GM06990 (cell line): ENCODE measurements around the gene LRFN5.

Source experiments
- DNase-seq: peaks from one replicate; pipeline ENCODE4 v3.0.0-alpha.2; 2011; ENCODE audit not compliant: insufficient read length; ENCODE audit errors: extremely low read depth
- H3K27me3 ChIP-seq: replicated peaks from 2 replicates; pipeline ENCODE4 v1.6.0; 2011; ENCODE audit warnings: low read length; ENCODE audit not compliant: control insufficient read depth, insufficient read depth
- H3K36me3 ChIP-seq: 2 replicates; pipeline ENCODE4 v1.5.1; 2011; ENCODE audit warnings: low read length; ENCODE audit not compliant: control insufficient read depth, insufficient read depth
- H3K4me3 ChIP-seq: replicated peaks from 2 replicates; pipeline ENCODE4 v1.5.1; 2011; ENCODE audit warnings: low read depth, mild to moderate bottlenecking, control low read depth, low read length
- CTCF ChIP-seq: IDR thresholded peaks from 2 replicates; pipeline ENCODE4 v1.5.1; 2011; ENCODE audit warnings: low read length, control low read depth, mild to moderate bottlenecking, inconsistent platforms; ENCODE audit not compliant: insufficient read depth, poor library complexity, severe bottlenecking

LRFN5 gene

GRCh38 chr14:41830714-41831406 lies 224.2 kb downstream of the LRFN5 start:
- no peak overlapping the region for H3K4me3 ChIP-seq
- no peaks in the 10 kb centered on the region for H3K27me3 ChIP-seq
- no peak for DNase-seq
- H3K36me3 ChIP-seq = no peaks in the 10 kb centered on the region
- no peak for TF ChIP-seq CTCF

GRCh38 chr14:41839661-41840060 lies 233.0 kb downstream of the LRFN5 start:
- TF ChIP-seq CTCF = no peak

GRCh38 chr14:41859336-41859735 lies 252.7 kb downstream of the LRFN5 start:
- Histone ChIP-seq H3K4me3 (no peak overlapping the region), H3K36me3 (no peaks in the 10 kb centered on the region), H3K27me3 (no peaks in the 10 kb centered on the region)
- no peak for TF ChIP-seq CTCF
- no peak for DNase-seq

More at GRCh38 chr14:41839661-41840060, 233.0 kb downstream of the LRFN5 start:
- no peak for DNase-seq
- Histone ChIP-seq H3K36me3 (no peaks in the 10 kb centered on the region), H3K27me3 (no peaks in the 10 kb centered on the region), H3K4me3 (no peak overlapping the region)

- TF ChIP-seq CTCF = no peak
- Histone ChIP-seq H3K36me3 (no peaks in the 10 kb centered on the region), H3K27me3 (no peaks in the 10 kb centered on the region), H3K4me3 (no peak overlapping the region)
- DNase-seq = no peak
These were observed 253.9 kb downstream of the LRFN5 start for GRCh38 chr14:41860586-41860985.

- no peak for DNase-seq
- Histone ChIP-seq H3K27me3 (no peaks in the 10 kb centered on the region), H3K36me3 (no peaks in the 10 kb centered on the region), H3K4me3 (no peak overlapping the region)
- TF ChIP-seq CTCF = no peak
These were observed 259.2 kb downstream of the LRFN5 start for GRCh38 chr14:41865894-41866293.

GRCh38 chr14:41868396-41868795 lies 261.7 kb downstream of the LRFN5 start:
- H3K27me3 ChIP-seq = no peaks in the 10 kb centered on the region

More at GRCh38 chr14:41868396-41868795, 261.7 kb downstream of the LRFN5 start:
- TF ChIP-seq CTCF = no peak
- DNase-seq = no peak
- no peak overlapping the region for H3K4me3 ChIP-seq
- no peaks in the 10 kb centered on the region for H3K36me3 ChIP-seq
